Osteocyte (in vitro differentiated cells): ENCODE results near the gene LILRB2. TPM values are rescaled to one million over a fixed set of nuclear protein-coding genes. Genes with fewer than 3 reads are reported as not detected.

Experiments used
- DNase-seq: peaks from one replicate; pipeline ENCODE4 v3.0.0; 2021; ENCODE audit warnings: mixed read lengths; ENCODE audit not compliant: unreplicated experiment; ENCODE audit errors: extremely low spot score
- H3K27ac Mint-ChIP-seq: one replicate; pipeline ENCODE4 v1.8.0; 2021; ENCODE audit warnings: mild to moderate bottlenecking, mixed read lengths; ENCODE audit not compliant: unreplicated experiment
- H3K27me3 Mint-ChIP-seq: one replicate; pipeline ENCODE4 v1.8.0; 2021; ENCODE audit warnings: mixed read lengths; ENCODE audit not compliant: unreplicated experiment
- H3K36me3 Mint-ChIP-seq: one replicate; pipeline ENCODE4 v1.8.0; 2021; ENCODE audit warnings: mixed read lengths; ENCODE audit not compliant: unreplicated experiment
- H3K4me1 Mint-ChIP-seq: one replicate; pipeline ENCODE4 v1.8.0; 2021; ENCODE audit warnings: mixed read lengths; ENCODE audit not compliant: unreplicated experiment
- H3K4me3 Mint-ChIP-seq: one replicate; pipeline ENCODE4 v1.8.0; 2021; ENCODE audit warnings: mild to moderate bottlenecking, moderate library complexity, mixed read lengths; ENCODE audit not compliant: unreplicated experiment
- H3K9me3 Mint-ChIP-seq: one replicate; pipeline ENCODE4 v1.8.0; 2021; ENCODE audit warnings: mixed read lengths; ENCODE audit not compliant: unreplicated experiment
- CTCF ChIP-seq: fragments of 200-600 bp; sonication (generic); IDR thresholded peaks from 2 replicates; pipeline ENCODE4 v1.5.0; 2021; ENCODE audit warnings: antibody characterized with exemption, mild to moderate bottlenecking, moderate library complexity
- total RNA-seq: library from RNA; stranded (reverse); gene quantifications from 2 replicates; pipeline ENCODE4 v1.2.1, GENCODE V29; 2021

LILRB2 gene
- total RNA-seq, 1 donor from 2014 or later: not detected

DNA sequence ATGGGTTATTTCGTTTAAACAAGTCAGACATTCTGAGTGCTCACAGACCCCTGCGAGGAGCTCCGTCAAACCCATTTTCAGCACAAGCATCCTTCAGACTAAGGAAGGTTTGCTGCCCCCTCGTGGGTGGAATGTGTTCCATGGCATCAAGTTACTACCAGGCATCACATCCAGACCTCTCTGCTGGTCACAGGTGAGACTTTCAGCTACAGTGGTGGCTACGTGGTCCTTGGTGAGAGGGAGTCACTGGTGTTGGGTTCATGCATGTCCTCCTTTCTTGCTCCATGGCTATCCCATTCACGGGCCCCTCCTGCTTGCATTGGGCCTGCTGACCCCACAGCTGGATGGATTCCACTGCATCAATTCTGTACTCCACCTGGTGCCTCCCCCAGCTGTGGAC lies 14.8 kb downstream of the LILRB2 start:
- H3K36me3 Mint-ChIP-seq: no peaks in the 10 kb centered on the region
- DNase-seq: no peak
- no peak overlapping the region for H3K27ac Mint-ChIP-seq
- H3K27me3 Mint-ChIP-seq: peaks cover 6% of the 10 kb centered on the region
- H3K9me3 Mint-ChIP-seq: no peaks in the 10 kb centered on the region
- H3K4me1 Mint-ChIP-seq: no peaks in the 10 kb centered on the region
- H3K4me3 Mint-ChIP-seq: no peak overlapping the region
- TF ChIP-seq CTCF: peak; percentile 62

DNA sequence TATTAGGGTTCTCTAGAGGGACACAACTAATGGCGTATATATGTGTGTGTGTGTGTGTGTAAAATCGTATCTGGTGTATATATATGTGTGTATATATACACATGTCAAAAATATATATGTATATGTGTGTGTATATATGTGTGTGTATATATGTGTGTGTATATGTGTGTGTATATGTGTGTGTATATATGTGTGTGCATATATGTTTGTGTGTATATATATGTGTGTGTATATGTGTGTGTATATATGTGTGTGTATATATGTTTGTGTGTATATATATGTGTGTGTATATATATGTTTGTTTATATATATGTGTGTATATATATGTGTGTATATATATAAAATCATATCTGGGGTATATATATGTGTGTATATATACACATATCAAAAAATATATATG lies 18.4 kb downstream of the LILRB2 start:
- H3K9me3 Mint-ChIP-seq: no peaks in the 10 kb centered on the region
- H3K27me3 Mint-ChIP-seq: peaks cover 2% of the 10 kb centered on the region
- H3K4me1 Mint-ChIP-seq: no peaks in the 10 kb centered on the region
- no peaks in the 10 kb centered on the region for H3K36me3 Mint-ChIP-seq
- TF ChIP-seq CTCF: no peak
- H3K27ac Mint-ChIP-seq: no peak overlapping the region
- DNase-seq: no peak
- no peak overlapping the region for H3K4me3 Mint-ChIP-seq

- DNase-seq: no peak
- peaks cover 2% of the 10 kb centered on the region for H3K27me3 Mint-ChIP-seq
- no peak overlapping the region for H3K27ac Mint-ChIP-seq
- H3K36me3 Mint-ChIP-seq: no peaks in the 10 kb centered on the region
- no peaks in the 10 kb centered on the region for H3K9me3 Mint-ChIP-seq
- no peak for TF ChIP-seq CTCF
- H3K4me1 Mint-ChIP-seq: no peaks in the 10 kb centered on the region
- no peak overlapping the region for H3K4me3 Mint-ChIP-seq
Observed at GRCh38 chr19:54262066-54262465, 18.8 kb downstream of the LILRB2 start.

GRCh38 chr19:54257116-54257480 lies 23.8 kb downstream of the LILRB2 start, which contains the start of gene LILRB5:
TSS of gene LILRB5 (minus strand) at chr19:54257273. CDS start at chr19:54257193, 80 bp downstream.
- no peak for DNase-seq
- H3K27me3 Mint-ChIP-seq: peaks cover 2% of the 10 kb centered on the region

More at GRCh38 chr19:54257116-54257480, 23.8 kb downstream of the LILRB2 start, which contains the start of gene LILRB5:
- no peaks in the 10 kb centered on the region for H3K9me3 Mint-ChIP-seq
- H3K27ac Mint-ChIP-seq: no peak within 1 kb of the TSS
- H3K4me3 Mint-ChIP-seq: no peak within 1 kb of the TSS
- H3K4me1 Mint-ChIP-seq: no peaks in the 10 kb centered on the region
- no peaks in the 10 kb centered on the region for H3K36me3 Mint-ChIP-seq
- no peak for TF ChIP-seq CTCF
